Measurements from ENCODE around the gene WASHC1.
"Not testable (repeated sequence)": the region's sequence is repeated elsewhere in the genome, so short reads cannot be mapped to it uniquely, and the experiment has no call there.

WASHC1 gene, protein sequence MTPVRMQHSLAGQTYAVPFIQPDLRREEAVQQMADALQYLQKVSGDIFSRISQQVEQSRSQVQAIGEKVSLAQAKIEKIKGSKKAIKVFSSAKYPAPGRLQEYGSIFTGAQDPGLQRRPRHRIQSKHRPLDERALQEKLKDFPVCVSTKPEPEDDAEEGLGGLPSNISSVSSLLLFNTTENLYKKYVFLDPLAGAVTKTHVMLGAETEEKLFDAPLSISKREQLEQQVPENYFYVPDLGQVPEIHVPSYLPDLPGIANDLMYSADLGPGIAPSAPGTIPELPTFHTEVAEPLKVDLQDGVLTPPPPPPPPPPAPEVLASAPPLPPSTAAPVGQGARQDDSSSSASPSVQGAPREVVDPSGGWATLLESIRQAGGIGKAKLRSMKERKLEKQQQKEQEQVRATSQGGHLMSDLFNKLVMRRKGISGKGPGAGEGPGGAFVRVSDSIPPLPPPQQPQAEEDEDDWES

DNA sequence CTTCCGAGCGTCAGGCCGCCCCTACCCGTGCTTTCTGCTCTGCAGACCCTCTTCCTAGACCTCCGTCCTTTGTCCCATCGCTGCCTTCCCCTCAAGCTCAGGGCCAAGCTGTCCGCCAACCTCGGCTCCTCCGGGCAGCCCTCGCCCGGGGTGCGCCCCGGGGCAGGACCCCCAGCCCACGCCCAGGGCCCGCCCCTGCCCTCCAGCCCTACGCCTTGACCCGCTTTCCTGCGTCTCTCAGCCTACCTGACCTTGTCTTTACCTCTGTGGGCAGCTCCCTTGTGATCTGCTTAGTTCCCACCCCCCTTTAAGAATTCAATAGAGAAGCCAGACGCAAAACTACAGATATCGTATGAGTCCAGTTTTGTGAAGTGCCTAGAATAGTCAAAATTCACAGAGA, at the start of gene WASHC1:
Gene WASHC1 (minus strand): TSS at position 101 of the 400 bp plus-strand sequence. CDS start 4,457 bp downstream, outside the sequence.
- not testable (repeated sequence) for H3K9me3 ChIP-seq (ENCODE audit: control insufficient read depth, low read depth, low read length); H3K9ac ChIP-seq (ENCODE audit: low read length); H3K27me3 ChIP-seq (ENCODE audit: control insufficient read depth, insufficient read depth, low read length); H3K4me1 ChIP-seq (ENCODE audit: control insufficient read depth, low read depth, low read length); H3K36me3 ChIP-seq (ENCODE audit: control insufficient read depth, low read depth, low read length); H3K27ac ChIP-seq (ENCODE audit: low read length)
- H3K4me3 ChIP-seq (ENCODE audit: low read length), result peak within 1 kb of the TSS; percentile 48

DNA sequence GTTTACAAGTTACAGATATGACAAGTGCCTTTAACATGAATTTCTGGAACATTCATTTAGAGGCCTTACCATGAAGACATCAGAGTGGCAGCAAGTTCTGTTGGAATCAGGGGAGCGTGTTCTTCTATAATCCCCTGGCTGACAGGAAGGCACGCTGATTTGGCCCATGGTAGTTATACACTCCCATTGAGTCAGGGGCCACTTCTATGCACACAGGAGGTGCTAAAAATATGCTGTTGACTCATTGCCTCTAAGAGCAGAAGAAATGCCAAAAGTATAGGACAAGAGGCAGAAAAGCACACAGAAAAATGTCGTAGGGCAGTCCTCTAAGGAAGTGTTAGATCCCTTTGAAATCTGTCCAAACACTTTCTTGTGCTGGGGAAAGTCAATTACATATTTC, 49.1 kb upstream of the WASHC1 start:
- H3K36me3 ChIP-seq (ENCODE audit: control insufficient read depth, low read depth, low read length); H3K4me1 ChIP-seq (ENCODE audit: control insufficient read depth, low read depth, low read length); H3K4me3 ChIP-seq (ENCODE audit: low read length); H3K27ac ChIP-seq (ENCODE audit: low read length); H3K9me3 ChIP-seq (ENCODE audit: control insufficient read depth, low read depth, low read length); H3K9ac ChIP-seq (ENCODE audit: low read length): not testable (repeated sequence)
- peaks cover 27% of the 10 kb centered on the region for H3K27me3 ChIP-seq (ENCODE audit: control insufficient read depth, insufficient read depth, low read length)

DNA sequence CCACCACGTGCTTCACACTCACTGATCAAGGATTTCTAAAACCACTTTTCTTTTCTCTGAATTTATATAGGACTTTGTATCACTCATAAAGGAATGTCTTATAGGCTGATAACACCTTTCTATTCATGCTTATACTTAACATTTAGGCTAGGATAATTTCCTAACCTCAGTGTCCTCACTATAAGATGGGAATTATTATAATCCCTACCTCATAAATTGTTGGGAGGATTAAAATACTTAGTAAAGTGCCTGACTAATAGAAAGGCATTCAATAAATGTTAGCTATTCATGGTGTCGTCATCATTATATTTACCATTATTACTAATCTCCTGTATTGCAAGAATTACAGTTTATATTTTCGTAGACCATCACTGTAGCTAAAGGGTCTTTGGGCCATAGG, 47.1 kb upstream of the WASHC1 start:
- H3K4me3 ChIP-seq (ENCODE audit: low read length); H3K9ac ChIP-seq (ENCODE audit: low read length); H3K4me1 ChIP-seq (ENCODE audit: control insufficient read depth, low read depth, low read length); H3K36me3 ChIP-seq (ENCODE audit: control insufficient read depth, low read depth, low read length); H3K9me3 ChIP-seq (ENCODE audit: control insufficient read depth, low read depth, low read length); H3K27ac ChIP-seq (ENCODE audit: low read length): not testable (repeated sequence)
- peaks cover 44% of the 10 kb centered on the region for H3K27me3 ChIP-seq (ENCODE audit: control insufficient read depth, insufficient read depth, low read length)

DNA sequence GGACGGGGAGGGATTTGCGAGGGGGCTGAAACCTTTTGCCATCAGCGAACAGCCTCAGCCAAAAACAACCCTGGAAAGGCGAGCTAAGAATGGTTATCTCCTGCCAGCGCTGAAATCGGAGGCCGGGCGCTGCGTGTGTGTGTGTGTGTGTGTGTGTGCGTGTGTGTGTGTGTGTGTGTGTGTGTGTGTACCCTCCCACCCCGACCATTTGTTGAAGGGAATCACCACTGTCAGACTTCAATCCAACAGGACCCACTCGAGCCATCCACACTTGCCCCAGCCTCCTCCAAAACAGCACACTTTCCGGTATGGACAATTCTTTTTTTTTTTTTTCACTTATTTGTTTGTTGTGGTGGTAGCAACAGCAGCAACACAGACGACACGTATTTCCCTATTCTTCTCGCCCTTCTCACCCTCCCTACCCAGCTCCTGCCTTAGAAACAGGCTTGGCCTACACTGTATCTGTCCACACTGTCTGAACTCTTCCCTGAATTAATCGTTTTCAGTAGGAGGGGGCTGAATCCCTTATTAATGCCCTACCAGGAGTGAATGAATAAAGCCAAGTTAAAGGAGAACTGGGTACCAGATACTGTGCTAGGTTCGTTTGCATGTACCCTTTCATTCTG, 44.8 kb upstream of the WASHC1 start:
- H3K9ac ChIP-seq (ENCODE audit: low read length); H3K27ac ChIP-seq (ENCODE audit: low read length); H3K4me1 ChIP-seq (ENCODE audit: control insufficient read depth, low read depth, low read length); H3K36me3 ChIP-seq (ENCODE audit: control insufficient read depth, low read depth, low read length); H3K9me3 ChIP-seq (ENCODE audit: control insufficient read depth, low read depth, low read length): not testable (repeated sequence)
- peaks cover 44% of the 10 kb centered on the region for H3K27me3 ChIP-seq (ENCODE audit: control insufficient read depth, insufficient read depth, low read length)
- H3K4me3 ChIP-seq (ENCODE audit: low read length), result peak overlapping the region; percentile 42

DNA sequence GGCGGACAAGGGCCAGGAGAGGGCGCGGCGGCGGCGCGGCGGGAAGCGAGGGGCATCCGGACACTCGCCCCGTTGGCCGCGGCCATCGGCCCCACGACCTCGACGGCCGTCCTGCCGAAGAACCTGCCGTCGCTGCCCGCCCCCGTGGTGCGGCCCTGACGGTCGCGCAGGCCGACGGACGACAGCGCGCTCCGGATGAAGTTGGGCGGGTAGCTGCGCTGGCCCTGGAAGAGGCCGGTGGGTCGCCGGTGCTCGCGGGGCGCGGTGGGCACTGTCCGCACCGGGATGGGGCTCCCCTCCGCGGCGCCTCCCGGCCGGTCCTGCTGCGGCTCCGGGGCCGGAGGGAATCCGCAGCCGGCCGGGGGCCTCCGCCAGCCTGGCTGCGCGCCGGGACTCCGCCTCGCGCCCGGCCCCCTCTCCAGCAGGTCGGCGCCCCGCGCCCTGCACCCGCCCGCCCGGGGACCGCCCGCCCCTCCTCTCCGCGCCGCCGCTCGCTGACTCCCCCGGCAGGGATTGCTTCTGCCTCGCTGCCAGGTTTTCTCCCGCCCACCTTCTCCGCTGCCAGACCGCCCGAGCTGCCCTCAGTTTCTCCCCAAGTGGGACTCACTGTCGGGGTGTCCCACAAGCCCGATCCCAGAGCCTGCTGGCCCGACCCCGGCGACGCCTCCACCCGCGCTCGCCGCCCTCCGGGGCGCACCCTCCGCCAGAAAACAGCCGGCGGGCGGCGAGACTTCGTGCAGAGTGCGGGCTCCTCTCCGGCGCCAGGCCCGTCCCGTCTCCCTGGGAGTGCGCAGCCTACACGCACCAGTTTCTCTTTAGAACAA, 44.0 kb upstream of the WASHC1 start:
- not testable (repeated sequence) for H3K9ac ChIP-seq (ENCODE audit: low read length); H3K4me1 ChIP-seq (ENCODE audit: control insufficient read depth, low read depth, low read length); H3K9me3 ChIP-seq (ENCODE audit: control insufficient read depth, low read depth, low read length); H3K36me3 ChIP-seq (ENCODE audit: control insufficient read depth, low read depth, low read length); H3K27ac ChIP-seq (ENCODE audit: low read length)
- peaks cover 44% of the 10 kb centered on the region for H3K27me3 ChIP-seq (ENCODE audit: control insufficient read depth, insufficient read depth, low read length)
- H3K4me3 ChIP-seq (ENCODE audit: low read length), result peak overlapping the region; percentile 42

DNA sequence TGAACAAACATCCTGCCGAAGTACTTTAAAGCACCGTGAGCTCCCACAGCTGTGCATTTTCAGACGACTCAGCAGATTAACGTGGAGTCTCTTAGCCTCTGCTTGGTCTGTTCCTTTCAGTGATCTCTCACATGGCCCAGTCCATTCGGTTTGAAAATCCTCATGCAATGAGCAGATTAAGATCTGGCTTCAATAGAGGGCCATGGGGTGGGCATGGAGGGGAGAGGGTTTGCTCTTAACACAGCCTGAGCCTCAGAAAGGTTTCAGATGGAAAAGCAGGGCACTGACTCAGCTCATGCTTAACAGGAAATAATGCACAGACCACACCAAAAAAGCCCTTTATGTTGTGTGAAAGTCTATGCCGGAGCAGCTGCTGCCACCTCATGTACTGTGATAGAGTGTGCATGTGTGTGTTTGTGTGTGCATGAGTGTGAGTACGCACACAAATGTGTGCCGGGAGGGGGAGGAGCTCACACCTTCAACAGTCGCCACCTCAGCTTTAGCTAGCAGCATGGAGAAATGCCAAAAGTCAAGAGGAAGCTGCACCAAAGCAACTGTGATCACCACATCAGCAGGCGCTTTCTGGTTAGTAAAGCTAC, 33.9 kb upstream of the WASHC1 start:
- H3K27me3 ChIP-seq (ENCODE audit: control insufficient read depth, insufficient read depth, low read length); H3K9ac ChIP-seq (ENCODE audit: low read length); H3K27ac ChIP-seq (ENCODE audit: low read length); H3K4me3 ChIP-seq (ENCODE audit: low read length); H3K36me3 ChIP-seq (ENCODE audit: control insufficient read depth, low read depth, low read length); H3K4me1 ChIP-seq (ENCODE audit: control insufficient read depth, low read depth, low read length); H3K9me3 ChIP-seq (ENCODE audit: control insufficient read depth, low read depth, low read length): not testable (repeated sequence)

DNA sequence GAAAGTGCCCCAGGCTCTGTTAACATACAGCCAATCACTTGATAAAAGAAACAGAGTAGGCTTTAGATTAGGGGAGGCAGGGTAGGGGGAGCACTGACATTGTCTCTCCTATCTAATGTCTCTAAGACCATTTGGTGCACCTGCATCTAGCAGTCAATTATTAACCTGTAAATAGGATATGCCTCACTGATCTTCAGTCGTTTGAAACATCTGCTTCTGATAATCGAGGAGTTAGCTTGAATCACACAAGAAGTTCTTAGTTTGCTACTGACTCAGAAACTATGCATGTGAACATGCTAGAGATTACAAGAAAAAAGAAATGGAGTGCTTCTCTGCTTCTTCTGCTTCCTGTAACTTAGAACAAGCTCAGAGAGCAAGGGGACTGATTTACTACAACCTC, 23.4 kb upstream of the WASHC1 start:
- H3K27me3 ChIP-seq (ENCODE audit: control insufficient read depth, insufficient read depth, low read length); H3K9me3 ChIP-seq (ENCODE audit: control insufficient read depth, low read depth, low read length); H3K36me3 ChIP-seq (ENCODE audit: control insufficient read depth, low read depth, low read length); H3K27ac ChIP-seq (ENCODE audit: low read length); H3K9ac ChIP-seq (ENCODE audit: low read length); H3K4me3 ChIP-seq (ENCODE audit: low read length); H3K4me1 ChIP-seq (ENCODE audit: control insufficient read depth, low read depth, low read length): not testable (repeated sequence)

DNA sequence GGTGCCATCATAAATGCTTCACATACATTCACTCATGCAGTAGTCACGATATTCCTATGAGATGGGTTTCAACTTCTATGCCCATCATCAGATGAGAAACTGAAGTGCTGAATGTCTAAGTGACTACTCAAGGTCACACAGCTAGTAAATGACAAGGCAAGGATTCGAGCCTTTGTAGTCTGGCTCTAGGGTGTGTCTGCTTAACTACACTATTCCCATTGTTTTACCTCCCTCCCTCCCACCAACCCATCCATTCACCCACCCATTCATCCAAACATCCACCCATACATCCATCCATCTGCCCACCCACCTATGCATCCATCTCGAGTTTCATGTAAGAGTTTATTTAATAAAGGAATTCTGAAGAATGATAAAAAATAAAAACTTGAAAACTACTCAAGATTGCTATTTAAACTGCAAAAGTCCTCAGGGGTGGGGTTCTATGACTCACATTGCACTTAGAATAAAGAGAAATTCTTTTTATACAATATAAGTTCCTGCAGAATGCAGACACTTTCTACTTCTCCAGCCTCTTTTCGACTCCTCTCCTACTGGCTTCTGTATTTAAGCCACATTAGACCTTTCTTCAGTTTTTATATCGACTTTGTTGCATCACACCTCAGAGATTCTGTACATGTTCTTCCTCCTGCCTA, 19.1 kb upstream of the WASHC1 start:
- not testable (repeated sequence) for H3K9ac ChIP-seq (ENCODE audit: low read length); H3K4me1 ChIP-seq (ENCODE audit: control insufficient read depth, low read depth, low read length); H3K9me3 ChIP-seq (ENCODE audit: control insufficient read depth, low read depth, low read length); H3K36me3 ChIP-seq (ENCODE audit: control insufficient read depth, low read depth, low read length); H3K4me3 ChIP-seq (ENCODE audit: low read length); H3K27me3 ChIP-seq (ENCODE audit: control insufficient read depth, insufficient read depth, low read length); H3K27ac ChIP-seq (ENCODE audit: low read length)

DNA sequence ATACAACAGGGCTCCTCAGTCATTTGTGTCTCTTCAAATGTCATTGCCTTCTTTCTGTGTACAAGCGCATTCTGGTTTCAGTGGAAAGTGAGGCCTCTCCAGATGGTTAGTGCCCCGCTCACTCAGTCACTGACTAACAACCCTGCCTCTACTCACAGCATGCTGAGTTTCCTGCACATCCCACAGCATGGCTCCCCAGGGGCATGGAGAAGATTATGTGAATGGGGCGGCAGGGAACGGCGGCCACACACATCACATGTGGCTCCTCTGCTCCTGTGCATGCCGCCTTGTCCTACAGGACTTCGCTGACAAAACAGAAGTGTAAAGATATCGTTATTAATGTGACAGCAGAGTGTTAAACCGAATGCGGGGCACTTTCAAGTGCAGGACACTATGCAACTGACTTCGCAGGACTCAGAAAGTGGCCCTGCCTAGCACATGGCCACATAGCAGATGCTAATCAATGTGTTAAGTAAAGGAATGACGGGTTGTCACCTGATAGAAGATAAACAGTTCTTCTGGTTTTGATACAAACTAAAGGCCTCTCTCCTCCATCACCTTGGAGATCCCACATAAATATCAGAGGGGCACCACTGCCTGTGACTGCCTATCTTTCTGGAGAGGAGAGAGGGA, 17.5 kb upstream of the WASHC1 start:
- H3K9me3 ChIP-seq (ENCODE audit: control insufficient read depth, low read depth, low read length); H3K9ac ChIP-seq (ENCODE audit: low read length); H3K4me1 ChIP-seq (ENCODE audit: control insufficient read depth, low read depth, low read length); H3K27me3 ChIP-seq (ENCODE audit: control insufficient read depth, insufficient read depth, low read length); H3K4me3 ChIP-seq (ENCODE audit: low read length); H3K36me3 ChIP-seq (ENCODE audit: control insufficient read depth, low read depth, low read length); H3K27ac ChIP-seq (ENCODE audit: low read length): not testable (repeated sequence)

DNA sequence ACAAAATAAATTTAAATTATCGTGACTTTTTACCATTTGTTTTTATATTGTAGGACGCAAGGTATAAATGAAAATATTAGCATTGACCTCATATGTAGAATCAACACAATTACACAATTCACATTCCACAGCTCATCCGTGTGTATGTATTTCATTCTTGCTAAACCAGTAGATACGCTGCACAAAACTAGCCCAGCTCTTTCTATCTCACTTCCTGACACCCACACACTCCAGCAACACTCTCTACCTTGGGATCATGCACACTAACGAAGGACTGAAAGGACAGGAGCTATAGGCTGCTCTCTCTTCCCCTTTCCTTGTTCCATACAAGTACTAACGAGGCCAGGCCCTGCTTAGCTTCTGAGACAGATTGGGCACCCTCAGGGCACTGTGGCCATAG, 16.9 kb upstream of the WASHC1 start:
- not testable (repeated sequence) for H3K27me3 ChIP-seq (ENCODE audit: control insufficient read depth, insufficient read depth, low read length); H3K4me3 ChIP-seq (ENCODE audit: low read length); H3K4me1 ChIP-seq (ENCODE audit: control insufficient read depth, low read depth, low read length); H3K9ac ChIP-seq (ENCODE audit: low read length); H3K9me3 ChIP-seq (ENCODE audit: control insufficient read depth, low read depth, low read length); H3K36me3 ChIP-seq (ENCODE audit: control insufficient read depth, low read depth, low read length); H3K27ac ChIP-seq (ENCODE audit: low read length)

Data from iPS-18a (cell line).